ENCODE data around the gene CYFIP2. TPM values are rescaled to one million over a fixed set of nuclear protein-coding genes. Genes with fewer than 3 reads are reported as not detected.

Gene CYFIP2
- total RNA-seq, 1 donor from 2014 or later, result 471 TPM

- Mint-ChIP-seq H3K4me1 (peaks cover 24% of the 10 kb centered on the region), H3K9me3 (no peaks in the 10 kb centered on the region), H3K4me3 (no peak overlapping the region), H3K36me3 (ENCODE audit: low read depth) (no peaks in the 10 kb centered on the region), H3K27me3 (no peaks in the 10 kb centered on the region), H3K27ac (no peak overlapping the region)
- TF ChIP-seq CTCF (IDR thresholded peaks at IDR 0.05), result no peak
- ChIA-PET CTCF (interaction anchor here (1.0 kb wide), 1 partner anchor 32 kb away, joined by 3 read pairs; no protein-coding TSS in a partner anchor), POLR2A (interaction anchor here (0.6 kb wide), 1 partner anchor 48 kb away, joined by 3 read pairs; no protein-coding TSS in a partner anchor)
- DNase-seq, result no peak
- intact Hi-C loops (cut with micrococcal nuclease), result no loop called here
- ATAC-seq (ENCODE audit: low read depth), result no peak
Measured at GRCh38 chr5:157221959-157222358, 44.0 kb upstream of the CYFIP2 start.

- no peak for TF ChIP-seq CTCF (IDR thresholded peaks at IDR 0.05)
- Mint-ChIP-seq H3K4me3 (peak overlapping the region; percentile 32), H3K27me3 (no peaks in the 10 kb centered on the region), H3K4me1 (peaks cover 17% of the 10 kb centered on the region), H3K9me3 (no peaks in the 10 kb centered on the region), H3K27ac (no peak overlapping the region), H3K36me3 (ENCODE audit: low read depth) (no peaks in the 10 kb centered on the region)
- CTCF ChIA-PET, result interaction anchor here (1.0 kb wide), 1 partner anchor 32 kb away, joined by 3 read pairs; no protein-coding TSS in a partner anchor
- POLR2A ChIA-PET, result interaction anchor here (0.6 kb wide), 1 partner anchor 47 kb away, joined by 3 read pairs; no protein-coding TSS in a partner anchor
- intact Hi-C loops (cut with micrococcal nuclease), result no loop called here
- DNase-seq (no peak), ATAC-seq (ENCODE audit: low read depth) (peak; percentile 7)
Measured at GRCh38 chr5:157222506-157223230, 43.3 kb upstream of the CYFIP2 start.

GRCh38 chr5:157225469-157226422, 40.2 kb upstream of the CYFIP2 start:
- intact Hi-C loops (cut with micrococcal nuclease), result no loop called here
- no peak for TF ChIP-seq CTCF (IDR thresholded peaks at IDR 0.05)
- H3K27ac Mint-ChIP-seq, result no peak overlapping the region
- no peaks in the 10 kb centered on the region for H3K9me3 Mint-ChIP-seq
- H3K4me3 Mint-ChIP-seq, result no peak overlapping the region
- DNase-seq (no peak), ATAC-seq (ENCODE audit: low read depth) (no peak)
- H3K36me3 Mint-ChIP-seq (ENCODE audit: low read depth), result no peaks in the 10 kb centered on the region
- POLR2A ChIA-PET, result no interaction called here
- CTCF ChIA-PET, result interaction anchor here (0.8 kb wide), 1 partner anchor 27 kb away, joined by 4 read pairs; no protein-coding TSS in a partner anchor
- no peaks in the 10 kb centered on the region for H3K27me3 Mint-ChIP-seq
- peaks cover 13% of the 10 kb centered on the region for H3K4me1 Mint-ChIP-seq

GRCh38 chr5:157230610-157231009, 35.3 kb upstream of the CYFIP2 start:
- Mint-ChIP-seq H3K27ac (no peak overlapping the region), H3K9me3 (no peaks in the 10 kb centered on the region), H3K4me3 (no peak overlapping the region), H3K27me3 (no peaks in the 10 kb centered on the region), H3K36me3 (ENCODE audit: low read depth) (no peaks in the 10 kb centered on the region), H3K4me1 (no peaks in the 10 kb centered on the region)
- no peak for TF ChIP-seq CTCF (IDR thresholded peaks at IDR 0.05)
- ATAC-seq (ENCODE audit: low read depth), result no peak
- ChIA-PET POLR2A (no interaction called here), CTCF (no interaction called here)
- DNase-seq, result no peak
- intact Hi-C loops (cut with micrococcal nuclease), result no loop called here

- ATAC-seq (ENCODE audit: low read depth), result no peak
- no peaks in the 10 kb centered on the region for H3K27me3 Mint-ChIP-seq
- ChIA-PET CTCF (interaction anchor here (1.5 kb wide), 1 partner anchor 84 kb away, joined by 3 read pairs; no protein-coding TSS in a partner anchor), POLR2A (no interaction called here)
- no peaks in the 10 kb centered on the region for H3K36me3 Mint-ChIP-seq (ENCODE audit: low read depth)
- no peaks in the 10 kb centered on the region for H3K9me3 Mint-ChIP-seq
- no peak for DNase-seq
- no peak overlapping the region for H3K27ac Mint-ChIP-seq
- no peak overlapping the region for H3K4me3 Mint-ChIP-seq
- intact Hi-C loops (cut with micrococcal nuclease), result no loop called here
- no peak for TF ChIP-seq CTCF (IDR thresholded peaks at IDR 0.05)
- no peaks in the 10 kb centered on the region for H3K4me1 Mint-ChIP-seq
Measured at GRCh38 chr5:157232706-157233105, 33.2 kb upstream of the CYFIP2 start.
